HCT116 (cell line): ENCODE measurements around the gene GRID2.
"Not testable (repeated sequence)": the region's sequence is repeated elsewhere in the genome, so short reads cannot be mapped to it uniquely, and the experiment has no call there.

Experiments used
- POLR2A ChIP-seq: IDR thresholded peaks from 2 replicates; pipeline ENCODE4 v1.7.0; 2011; ENCODE audit warnings: borderline replicate concordance; ENCODE audit not compliant: insufficient read depth, insufficient read length; ENCODE audit errors: extremely low read depth
- POLR2AphosphoS5 ChIP-seq: IDR thresholded peaks from 2 replicates; pipeline ENCODE4 v1.6.1; 2011; ENCODE audit warnings: mild to moderate bottlenecking, low read depth, low read length, moderate library complexity
- RAD21 ChIP-seq: IDR thresholded peaks from 2 replicates; pipeline ENCODE4 v1.6.1; 2012; ENCODE audit warnings: low read depth, mild to moderate bottlenecking
- SP1 ChIP-seq: IDR thresholded peaks from 2 replicates; pipeline ENCODE4 v1.6.1; 2012; ENCODE audit warnings: low read depth
- TF ChIP-seq, protein P1 (sequence below), 3 experiments: fragments of 200-600 bp in 1 of 3; sonication (generic) in 1 of 3; IDR thresholded peaks in 2 of 3; conservative IDR thresholded peaks in 1 of 3; 2 replicates each; pipeline ENCODE4 v1.5.1; 2012 to 2017; ENCODE audit warnings: low read depth in 2 of 3, low read length in 2 of 3, antibody characterized with exemption in 1 of 3, borderline replicate concordance in 1 of 3, control low read depth in 1 of 3, mild to moderate bottlenecking in 1 of 3, mixed read lengths in 1 of 3, mixed run types in 1 of 3, moderate library complexity in 1 of 3; ENCODE audit not compliant: insufficient read depth in 1 of 3
- TF ChIP-seq, protein P2 (sequence below): IDR thresholded peaks from 2 replicates; pipeline ENCODE4 v1.6.1; 2011; ENCODE audit warnings: mild to moderate bottlenecking, low read length, moderate library complexity; ENCODE audit not compliant: insufficient replicate concordance; ENCODE audit errors: extremely low read depth
- TF ChIP-seq, protein P3 (sequence below): IDR thresholded peaks from 2 replicates; pipeline ENCODE4 v1.6.1; 2012
- TF ChIP-seq, protein P4 (sequence below): IDR thresholded peaks from 2 replicates; pipeline ENCODE4 v1.6.1; 2012; ENCODE audit warnings: low read depth

DNA sequence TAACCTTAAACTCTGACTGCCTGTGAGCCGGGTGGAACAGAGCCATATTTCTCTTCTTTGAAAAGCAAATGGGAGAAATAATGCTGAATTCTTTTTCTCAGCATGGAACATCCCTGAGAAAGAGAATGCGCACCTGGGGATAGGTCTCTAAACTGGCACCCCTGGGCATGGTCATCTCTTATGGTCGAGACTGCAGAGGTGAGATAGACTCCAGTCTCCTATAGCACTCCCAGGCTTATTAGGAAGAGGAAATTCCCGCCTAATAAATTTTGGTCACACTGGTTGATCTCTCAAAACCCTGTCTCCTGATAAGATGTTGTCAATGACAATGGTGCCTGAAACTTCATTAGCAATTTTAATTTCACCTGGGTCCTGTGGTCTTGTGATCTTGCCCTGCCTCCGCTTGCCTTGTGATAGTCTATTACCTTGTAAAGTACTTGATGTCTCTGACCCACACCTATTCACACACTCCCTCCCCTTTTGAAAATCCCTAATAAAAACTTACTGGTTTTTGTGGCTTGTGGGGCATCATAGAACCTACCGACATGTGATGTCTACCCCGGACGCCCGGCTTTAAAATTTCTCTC is 1062.5 kb downstream of the GRID2 start:
- TF ChIP-seq, protein P1, sequence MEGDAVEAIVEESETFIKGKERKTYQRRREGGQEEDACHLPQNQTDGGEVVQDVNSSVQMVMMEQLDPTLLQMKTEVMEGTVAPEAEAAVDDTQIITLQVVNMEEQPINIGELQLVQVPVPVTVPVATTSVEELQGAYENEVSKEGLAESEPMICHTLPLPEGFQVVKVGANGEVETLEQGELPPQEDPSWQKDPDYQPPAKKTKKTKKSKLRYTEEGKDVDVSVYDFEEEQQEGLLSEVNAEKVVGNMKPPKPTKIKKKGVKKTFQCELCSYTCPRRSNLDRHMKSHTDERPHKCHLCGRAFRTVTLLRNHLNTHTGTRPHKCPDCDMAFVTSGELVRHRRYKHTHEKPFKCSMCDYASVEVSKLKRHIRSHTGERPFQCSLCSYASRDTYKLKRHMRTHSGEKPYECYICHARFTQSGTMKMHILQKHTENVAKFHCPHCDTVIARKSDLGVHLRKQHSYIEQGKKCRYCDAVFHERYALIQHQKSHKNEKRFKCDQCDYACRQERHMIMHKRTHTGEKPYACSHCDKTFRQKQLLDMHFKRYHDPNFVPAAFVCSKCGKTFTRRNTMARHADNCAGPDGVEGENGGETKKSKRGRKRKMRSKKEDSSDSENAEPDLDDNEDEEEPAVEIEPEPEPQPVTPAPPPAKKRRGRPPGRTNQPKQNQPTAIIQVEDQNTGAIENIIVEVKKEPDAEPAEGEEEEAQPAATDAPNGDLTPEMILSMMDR (IDR thresholded peaks at IDR 0.05 in 2 of 3, conservative IDR thresholded peaks at IDR 0.05 in 1 of 3; ENCODE audit: borderline replicate concordance in 1 of 3, insufficient read depth in 1 of 3, low read depth in 2 of 3, low read length in 2 of 3) = not testable (repeated sequence)
- TF ChIP-seq, protein P2, sequence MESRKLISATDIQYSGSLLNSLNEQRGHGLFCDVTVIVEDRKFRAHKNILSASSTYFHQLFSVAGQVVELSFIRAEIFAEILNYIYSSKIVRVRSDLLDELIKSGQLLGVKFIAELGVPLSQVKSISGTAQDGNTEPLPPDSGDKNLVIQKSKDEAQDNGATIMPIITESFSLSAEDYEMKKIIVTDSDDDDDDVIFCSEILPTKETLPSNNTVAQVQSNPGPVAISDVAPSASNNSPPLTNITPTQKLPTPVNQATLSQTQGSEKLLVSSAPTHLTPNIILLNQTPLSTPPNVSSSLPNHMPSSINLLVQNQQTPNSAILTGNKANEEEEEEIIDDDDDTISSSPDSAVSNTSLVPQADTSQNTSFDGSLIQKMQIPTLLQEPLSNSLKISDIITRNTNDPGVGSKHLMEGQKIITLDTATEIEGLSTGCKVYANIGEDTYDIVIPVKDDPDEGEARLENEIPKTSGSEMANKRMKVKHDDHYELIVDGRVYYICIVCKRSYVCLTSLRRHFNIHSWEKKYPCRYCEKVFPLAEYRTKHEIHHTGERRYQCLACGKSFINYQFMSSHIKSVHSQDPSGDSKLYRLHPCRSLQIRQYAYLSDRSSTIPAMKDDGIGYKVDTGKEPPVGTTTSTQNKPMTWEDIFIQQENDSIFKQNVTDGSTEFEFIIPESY = not testable (repeated sequence)
- not testable (repeated sequence) for TF ChIP-seq SP1, RAD21, POLR2A, POLR2AphosphoS5
- TF ChIP-seq, protein P3, sequence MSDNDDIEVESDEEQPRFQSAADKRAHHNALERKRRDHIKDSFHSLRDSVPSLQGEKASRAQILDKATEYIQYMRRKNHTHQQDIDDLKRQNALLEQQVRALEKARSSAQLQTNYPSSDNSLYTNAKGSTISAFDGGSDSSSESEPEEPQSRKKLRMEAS = not testable (repeated sequence)
- TF ChIP-seq, protein P4, sequence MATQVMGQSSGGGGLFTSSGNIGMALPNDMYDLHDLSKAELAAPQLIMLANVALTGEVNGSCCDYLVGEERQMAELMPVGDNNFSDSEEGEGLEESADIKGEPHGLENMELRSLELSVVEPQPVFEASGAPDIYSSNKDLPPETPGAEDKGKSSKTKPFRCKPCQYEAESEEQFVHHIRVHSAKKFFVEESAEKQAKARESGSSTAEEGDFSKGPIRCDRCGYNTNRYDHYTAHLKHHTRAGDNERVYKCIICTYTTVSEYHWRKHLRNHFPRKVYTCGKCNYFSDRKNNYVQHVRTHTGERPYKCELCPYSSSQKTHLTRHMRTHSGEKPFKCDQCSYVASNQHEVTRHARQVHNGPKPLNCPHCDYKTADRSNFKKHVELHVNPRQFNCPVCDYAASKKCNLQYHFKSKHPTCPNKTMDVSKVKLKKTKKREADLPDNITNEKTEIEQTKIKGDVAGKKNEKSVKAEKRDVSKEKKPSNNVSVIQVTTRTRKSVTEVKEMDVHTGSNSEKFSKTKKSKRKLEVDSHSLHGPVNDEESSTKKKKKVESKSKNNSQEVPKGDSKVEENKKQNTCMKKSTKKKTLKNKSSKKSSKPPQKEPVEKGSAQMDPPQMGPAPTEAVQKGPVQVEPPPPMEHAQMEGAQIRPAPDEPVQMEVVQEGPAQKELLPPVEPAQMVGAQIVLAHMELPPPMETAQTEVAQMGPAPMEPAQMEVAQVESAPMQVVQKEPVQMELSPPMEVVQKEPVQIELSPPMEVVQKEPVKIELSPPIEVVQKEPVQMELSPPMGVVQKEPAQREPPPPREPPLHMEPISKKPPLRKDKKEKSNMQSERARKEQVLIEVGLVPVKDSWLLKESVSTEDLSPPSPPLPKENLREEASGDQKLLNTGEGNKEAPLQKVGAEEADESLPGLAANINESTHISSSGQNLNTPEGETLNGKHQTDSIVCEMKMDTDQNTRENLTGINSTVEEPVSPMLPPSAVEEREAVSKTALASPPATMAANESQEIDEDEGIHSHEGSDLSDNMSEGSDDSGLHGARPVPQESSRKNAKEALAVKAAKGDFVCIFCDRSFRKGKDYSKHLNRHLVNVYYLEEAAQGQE = not testable (repeated sequence)
